ENCODE results near the gene PDE6G. TPM values are rescaled to one million over a fixed set of nuclear protein-coding genes. Genes with fewer than 3 reads are reported as not detected.
"Not testable (repeated sequence)": the region's sequence is repeated elsewhere in the genome, so short reads cannot be mapped to it uniquely, and the experiment has no call there.

Gene PDE6G
- total and polyA plus RNA-seq, 8 donors, result 0.85 to 2.6 (median 1.5) TPM; not detected in 4

DNA sequence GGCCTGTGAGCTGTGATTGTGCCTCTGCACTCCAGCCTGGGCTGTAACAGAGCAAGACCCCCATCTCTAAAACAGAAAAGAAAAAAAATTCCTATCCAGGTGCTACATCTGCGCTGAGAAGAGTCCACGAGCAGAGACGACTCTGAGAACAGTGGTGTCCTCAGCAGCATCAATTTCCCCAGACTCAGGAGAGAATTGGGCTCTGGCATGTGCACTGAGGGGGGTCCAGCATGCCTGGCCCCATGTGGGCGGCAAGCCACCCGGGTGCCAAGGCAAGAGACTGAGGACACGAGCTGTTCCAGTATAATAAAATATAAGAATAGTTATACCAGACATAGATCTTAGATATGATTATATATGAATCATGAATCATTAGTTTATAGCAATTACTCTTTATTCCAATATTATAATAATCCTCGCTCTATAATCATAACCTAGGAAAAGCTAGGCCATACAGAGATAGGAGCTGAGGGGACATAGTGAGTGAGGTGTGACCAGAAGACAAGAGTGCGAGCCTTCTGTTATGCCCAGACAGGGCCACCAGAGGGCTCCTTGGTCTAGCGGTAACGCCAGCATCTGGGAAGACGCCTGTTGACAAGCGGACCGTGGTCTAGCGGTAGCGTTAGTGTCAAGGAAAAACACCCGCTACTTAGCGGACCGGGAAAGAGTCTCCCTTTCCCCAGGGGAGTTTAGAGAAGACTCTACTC lies 19.3 kb upstream of the PDE6G start:
- H3K27ac ChIP-seq; intact Hi-C loops (cut with DNase I; ENCODE audit: low total_unique reads); H3K4me1 ChIP-seq; H3K4me3 ChIP-seq; H3K9me3 ChIP-seq; H3K27me3 ChIP-seq: not testable (repeated sequence)
- TF ChIP-seq CTCF (IDR thresholded peaks at IDR 0.05) (peak in 5 of 7 experiments; percentile 27 to 80 (median 65)), POLR2AphosphoS5 (IDR thresholded peaks at IDR 0.05) (peak in 1 of 3 donors; percentile 25)
- peak; percentile 18 to 46 for DNase-seq
- WGBS, 5 donors, result 37 to 41% (median 40%) methylated on average over 18 of the region's 18 CpGs
- H3K36me3 ChIP-seq, result peaks cover 29 to 55% (median 48%) of the 10 kb centered on the region in 4 donors

DNA sequence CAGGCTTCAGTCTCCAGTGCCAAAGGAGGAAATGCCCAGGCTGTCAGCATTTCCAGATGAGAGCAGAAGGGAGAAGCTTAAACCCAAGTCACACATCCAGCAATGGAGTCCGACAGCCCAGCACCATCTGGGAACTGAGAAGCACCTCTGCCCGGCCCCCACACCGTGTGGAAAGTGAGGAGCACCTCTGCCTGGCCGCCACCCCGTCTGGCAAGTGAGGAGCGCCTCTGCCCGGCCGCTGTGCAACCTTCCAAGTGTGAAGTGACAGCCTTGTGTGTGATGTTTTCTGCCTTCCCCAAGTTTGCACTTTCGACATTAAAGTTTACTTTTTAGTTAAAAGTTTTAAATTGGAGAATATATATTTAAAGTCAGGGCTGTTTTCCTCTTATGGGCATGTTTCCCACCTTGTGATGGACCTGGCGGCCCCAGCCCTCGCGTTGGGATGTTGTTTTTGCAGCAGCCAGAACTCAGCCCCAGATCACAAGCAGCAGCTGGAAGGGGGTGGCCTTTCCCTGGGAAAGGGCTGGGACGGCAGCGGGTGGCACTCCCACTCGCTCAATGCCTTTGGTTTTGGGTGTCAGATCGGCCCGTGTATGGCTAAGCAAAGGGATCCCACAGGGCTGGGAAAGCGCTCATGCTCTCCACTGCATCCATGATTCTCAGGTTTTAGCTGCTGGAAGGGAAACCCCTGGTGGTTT lies 17.4 kb upstream of the PDE6G start:
- DNase-seq, result no peak
- H3K9me3 ChIP-seq, result no peaks in the 10 kb centered on the region
- H3K4me3 ChIP-seq, result no peak overlapping the region
- intact Hi-C loops (cut with DNase I; ENCODE audit: low total_unique reads), result no loop called here
- peaks cover 33 to 67% (median 61%) of the 10 kb centered on the region in 4 donors for H3K36me3 ChIP-seq
- H3K27me3 ChIP-seq, result no peaks in the 10 kb centered on the region
- peaks cover 0 to 10% (median 5%) of the 10 kb centered on the region in 4 donors for H3K4me1 ChIP-seq
- H3K27ac ChIP-seq, result no peak overlapping the region
- 79 to 85% (median 83%) methylated on average over 13 to 18 of the region's 18 CpGs for WGBS, 5 donors
- no peak for TF ChIP-seq EP300 (IDR thresholded peaks at IDR 0.05)
- TF ChIP-seq POLR2A (IDR thresholded peaks at IDR 0.05), result no peak
- no peak for TF ChIP-seq POLR2AphosphoS5 (IDR thresholded peaks at IDR 0.05)
- TF ChIP-seq CTCF (IDR thresholded peaks at IDR 0.05), result no peak

DNA sequence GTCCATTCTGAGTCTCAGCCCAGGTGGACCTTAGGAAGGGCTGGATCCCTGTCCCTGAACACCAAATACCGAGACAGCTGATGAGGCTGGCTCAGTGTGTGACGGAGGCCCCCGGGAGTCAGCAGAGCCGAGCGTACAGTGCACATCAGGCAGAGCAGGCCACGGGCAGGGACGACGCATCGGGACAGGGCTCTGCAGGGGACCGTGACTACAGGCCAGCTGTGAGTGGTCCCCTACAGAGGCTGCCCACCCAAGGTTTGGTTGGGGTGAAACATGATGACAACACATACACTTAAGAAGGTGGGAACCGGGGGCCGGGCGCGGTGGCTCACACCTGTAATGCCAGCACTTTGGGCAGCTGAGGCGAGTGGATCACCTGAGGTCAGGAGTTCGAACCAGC lies 16.6 kb upstream of the PDE6G start:
- Histone ChIP-seq H3K9me3 (no peaks in the 10 kb centered on the region), H3K4me1 (peaks cover 2 to 18% (median 9%) of the 10 kb centered on the region in 4 donors), H3K27me3 (no peaks in the 10 kb centered on the region), H3K36me3 (peaks cover 33 to 73% (median 65%) of the 10 kb centered on the region in 4 donors), H3K4me3 (no peak overlapping the region), H3K27ac (no peak overlapping the region)
- DNase-seq, result no peak
- TF ChIP-seq POLR2A (IDR thresholded peaks at IDR 0.05), result no peak
- no peak for TF ChIP-seq EP300 (IDR thresholded peaks at IDR 0.05)
- TF ChIP-seq CTCF (IDR thresholded peaks at IDR 0.05), result no peak
- TF ChIP-seq POLR2AphosphoS5 (IDR thresholded peaks at IDR 0.05), result no peak
- intact Hi-C loops (cut with DNase I; ENCODE audit: low total_unique reads), result no loop called here
- 88 to 96% (median 90%) methylated on average over 8 to 16 of the region's 16 CpGs for WGBS, 5 donors

DNA sequence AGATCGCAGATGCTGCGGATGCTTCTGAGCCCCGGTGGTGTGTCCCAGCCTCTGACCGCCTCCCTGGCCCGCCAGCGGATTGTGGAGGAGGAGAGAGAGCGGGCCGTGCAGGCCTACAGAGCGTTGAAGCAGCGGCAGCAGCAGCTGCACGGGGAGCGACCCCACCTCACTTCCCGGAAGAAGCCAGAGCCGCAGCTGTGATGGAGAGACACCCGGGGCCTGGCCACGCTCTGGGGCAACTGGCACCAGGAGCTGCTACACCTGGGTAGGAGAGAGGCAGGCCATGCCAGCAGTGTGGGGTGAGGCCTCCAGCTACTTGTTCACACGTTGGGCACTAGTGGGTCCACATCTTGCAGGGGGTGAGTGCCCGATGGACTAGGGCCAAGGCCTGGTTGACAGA lies 16.2 kb upstream of the PDE6G start:
- Histone ChIP-seq H3K27me3 (no peaks in the 10 kb centered on the region), H3K4me1 (peaks cover 7 to 22% (median 13%) of the 10 kb centered on the region in 4 donors), H3K4me3 (no peak overlapping the region), H3K27ac (no peak overlapping the region), H3K36me3 (peaks cover 33 to 73% (median 65%) of the 10 kb centered on the region in 4 donors), H3K9me3 (no peaks in the 10 kb centered on the region)
- 79 to 89% (median 88%) methylated on average over 16 to 18 of the region's 18 CpGs for WGBS, 5 donors
- intact Hi-C loops (cut with DNase I; ENCODE audit: low total_unique reads), result no loop called here
- TF ChIP-seq POLR2A (IDR thresholded peaks at IDR 0.05), result no peak
- TF ChIP-seq CTCF (IDR thresholded peaks at IDR 0.05), result no peak
- TF ChIP-seq EP300 (IDR thresholded peaks at IDR 0.05), result no peak
- no peak for TF ChIP-seq POLR2AphosphoS5 (IDR thresholded peaks at IDR 0.05)
- no peak for DNase-seq
